ENCODE data around the gene JMJD4.

JMJD4 gene

DNA sequence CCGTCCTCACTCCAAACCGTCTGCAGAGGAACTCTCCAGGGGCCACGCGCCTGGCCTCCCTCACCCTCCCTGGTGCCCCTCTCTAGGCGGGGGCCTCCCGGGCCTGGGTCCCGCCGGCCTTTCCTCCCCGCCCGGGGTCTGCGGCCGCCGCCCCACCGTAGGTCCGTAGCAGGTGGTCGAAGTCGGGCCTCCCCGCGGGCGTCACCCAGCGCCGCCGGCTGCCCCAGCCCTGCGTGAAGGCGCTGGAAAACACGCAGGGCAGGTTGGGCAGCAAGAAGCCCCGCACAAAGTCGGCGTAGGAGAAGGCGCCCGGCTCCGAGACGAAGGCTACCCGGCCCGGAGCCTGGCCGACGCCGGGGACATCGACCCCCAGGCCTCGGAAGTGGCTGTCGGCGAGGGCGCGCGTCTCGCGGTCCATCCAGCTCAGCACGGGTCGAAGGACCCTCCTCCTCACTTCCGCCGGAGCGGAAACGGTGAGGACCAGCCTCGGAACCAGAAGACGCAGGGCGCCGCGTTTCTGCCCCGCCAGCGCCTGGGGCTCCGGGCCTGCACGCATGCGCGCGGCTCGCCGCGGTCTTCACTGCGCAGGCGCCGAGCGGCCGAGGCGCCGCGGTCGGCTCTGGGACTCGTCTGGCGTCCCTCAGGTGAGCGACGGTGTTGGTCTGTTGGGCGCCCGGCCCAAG lies at the start of gene JMJD4, which contains the start of gene SNAP47:
Gene JMJD4 (minus strand): TSS at position 447 of the 683 bp plus-strand sequence. CDS start 29 bp downstream, at position 418.
Gene SNAP47 (plus strand): TSS at position 580 of the 683 bp plus-strand sequence. CDS start 12,302 bp downstream, outside the sequence.
- peak within 1 kb of the TSS; percentile 94 for H3K4me3 ChIP-seq (ENCODE audit: low read depth, low read length)
- TF ChIP-seq CTCF (IDR thresholded peaks at IDR 0.05; ENCODE audit: control insufficient read depth, extremely low read depth, insufficient read depth): no peak
- peak; percentile 72 for DNase-seq (ENCODE audit: low read depth)

GRCh38 chr1:227782226-227782625 lies 47.1 kb upstream of the JMJD4 start:
- H3K4me3 ChIP-seq (ENCODE audit: low read depth, low read length): no peak overlapping the region
- DNase-seq (ENCODE audit: low read depth): no peak
- TF ChIP-seq CTCF (IDR thresholded peaks at IDR 0.05; ENCODE audit: control insufficient read depth, extremely low read depth, insufficient read depth): no peak

- DNase-seq (ENCODE audit: low read depth): no peak
- TF ChIP-seq CTCF (IDR thresholded peaks at IDR 0.05; ENCODE audit: control insufficient read depth, extremely low read depth, insufficient read depth): no peak
- no peak overlapping the region for H3K4me3 ChIP-seq (ENCODE audit: low read depth, low read length)
These were observed 46.3 kb upstream of the JMJD4 start for GRCh38 chr1:227781314-227781930.

GRCh38 chr1:227780101-227781044 lies 45.3 kb upstream of the JMJD4 start:
- DNase-seq (ENCODE audit: low read depth): no peak
- no peak overlapping the region for H3K4me3 ChIP-seq (ENCODE audit: low read depth, low read length)
- TF ChIP-seq CTCF (IDR thresholded peaks at IDR 0.05; ENCODE audit: control insufficient read depth, extremely low read depth, insufficient read depth): no peak

GRCh38 chr1:227779685-227780084 lies 44.6 kb upstream of the JMJD4 start:
- DNase-seq (ENCODE audit: low read depth): no peak
- H3K4me3 ChIP-seq (ENCODE audit: low read depth, low read length): no peak overlapping the region
- no peak for TF ChIP-seq CTCF (IDR thresholded peaks at IDR 0.05; ENCODE audit: control insufficient read depth, extremely low read depth, insufficient read depth)

DNA sequence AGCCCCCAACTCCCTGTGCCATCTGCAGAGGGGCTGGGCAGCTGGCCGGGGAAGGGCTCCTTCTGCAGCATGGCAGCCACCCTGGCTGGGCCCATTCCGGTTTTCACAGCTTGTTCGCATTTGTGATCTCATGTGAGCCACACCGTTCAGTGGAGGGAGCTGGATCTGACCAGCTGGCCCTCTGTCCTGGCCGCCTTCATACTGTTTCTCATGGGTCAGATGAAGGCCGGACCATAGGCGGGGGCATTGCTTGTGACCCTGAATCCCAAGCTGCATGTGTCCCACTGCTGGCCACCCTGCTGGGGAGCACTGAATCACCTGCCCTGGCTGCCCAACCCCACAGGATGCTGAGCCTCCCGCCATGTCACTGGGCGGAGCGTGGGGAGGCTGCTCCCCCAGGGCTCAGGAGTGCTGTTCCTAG lies 43.9 kb upstream of the JMJD4 start:
- no peak for TF ChIP-seq CTCF (IDR thresholded peaks at IDR 0.05; ENCODE audit: control insufficient read depth, extremely low read depth, insufficient read depth)
- DNase-seq (ENCODE audit: low read depth): no peak

More for the DNA sequence above, 43.9 kb upstream of the JMJD4 start:
- H3K4me3 ChIP-seq (ENCODE audit: low read depth, low read length): no peak overlapping the region

Data from LNCaP clone FGC (cell line).